GM12892 (cell line): ENCODE results near the gene STARD7.

Source experiments
- POLR2A ChIP-seq: IDR thresholded peaks from 2 replicates; pipeline ENCODE4 v1.6.1; 2011; ENCODE audit warnings: low read depth, low read length, control low read depth
- POLR2AphosphoS5 ChIP-seq: IDR thresholded peaks from 2 replicates; pipeline ENCODE4 v1.6.1; 2011; ENCODE audit warnings: low read depth, low read length, control low read depth

DNA sequence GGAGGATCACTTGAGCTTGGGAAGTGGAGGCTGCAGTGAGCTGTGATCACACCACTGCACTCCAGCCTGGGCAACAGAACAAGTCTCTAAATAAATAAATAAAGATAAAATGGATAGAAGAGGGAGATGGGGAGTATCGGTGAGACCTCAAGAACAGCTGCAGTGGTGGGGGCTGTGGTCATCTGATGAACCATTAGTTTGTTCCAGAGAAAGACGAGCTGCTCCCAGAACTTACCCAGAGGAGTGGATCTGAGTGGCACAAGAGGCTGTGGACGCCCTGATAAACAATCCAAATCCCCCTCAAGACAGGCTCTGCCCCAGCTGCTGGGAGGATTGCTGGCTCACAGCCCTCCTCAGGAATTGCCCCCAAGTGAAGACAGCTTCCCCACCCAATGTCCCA is 30.5 kb upstream of the STARD7 start:
- TF ChIP-seq POLR2AphosphoS5 = no peak
- TF ChIP-seq POLR2A = no peak
